ENCODE measurements around the gene OBP2B.

- no peak for TF ChIP-seq CTCF (IDR thresholded peaks at IDR 0.05)
- TF ChIP-seq POLR2A (IDR thresholded peaks at IDR 0.05) = no peak
These were observed 2.0 kb downstream of the OBP2B start for GRCh38 chr9:133207021-133207531.

All from testis (tissue), 2 donors.